ENCODE results near the gene RNH1. TPM values are rescaled to one million over a fixed set of nuclear protein-coding genes. Genes with fewer than 3 reads are reported as not detected.

The RNH1 gene
- total RNA-seq, 1 donor from 2014 or later = 85.9 TPM

DNA sequence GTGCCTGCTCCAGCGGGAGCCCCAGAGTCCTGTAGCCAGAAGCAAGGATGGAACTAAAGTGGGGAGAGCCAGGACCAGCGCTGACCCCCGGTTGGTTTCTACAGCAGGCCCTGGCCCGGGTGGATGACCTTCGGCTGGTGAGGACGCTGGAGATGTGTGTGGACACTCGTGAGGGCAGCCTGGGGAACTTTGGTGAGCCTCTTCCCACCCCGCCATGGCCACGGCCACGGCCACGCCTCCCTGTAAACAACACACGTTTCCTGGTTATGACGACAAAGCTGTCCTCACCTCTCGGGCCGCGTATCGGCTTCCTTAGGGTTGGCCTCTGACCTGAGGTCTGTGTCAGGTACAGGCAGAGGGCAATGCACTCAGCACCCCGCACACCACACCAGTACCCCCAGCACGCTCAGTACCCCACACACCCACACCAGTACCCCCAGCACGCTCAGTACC, 34.4 kb upstream of the RNH1 start:
- no peak overlapping the region for H3K27ac Mint-ChIP-seq (ENCODE audit: unreplicated experiment)
- no peak overlapping the region for H3K4me3 Mint-ChIP-seq (ENCODE audit: unreplicated experiment)
- H3K4me1 Mint-ChIP-seq (ENCODE audit: low read depth, unreplicated experiment) = no peaks in the 10 kb centered on the region
- H3K9me3 Mint-ChIP-seq (ENCODE audit: unreplicated experiment) = peaks cover under 1% of the 10 kb centered on the region
- no peaks in the 10 kb centered on the region for H3K27me3 Mint-ChIP-seq (ENCODE audit: unreplicated experiment)
- no peaks in the 10 kb centered on the region for H3K36me3 Mint-ChIP-seq (ENCODE audit: unreplicated experiment)
- TF ChIP-seq, protein P1, sequence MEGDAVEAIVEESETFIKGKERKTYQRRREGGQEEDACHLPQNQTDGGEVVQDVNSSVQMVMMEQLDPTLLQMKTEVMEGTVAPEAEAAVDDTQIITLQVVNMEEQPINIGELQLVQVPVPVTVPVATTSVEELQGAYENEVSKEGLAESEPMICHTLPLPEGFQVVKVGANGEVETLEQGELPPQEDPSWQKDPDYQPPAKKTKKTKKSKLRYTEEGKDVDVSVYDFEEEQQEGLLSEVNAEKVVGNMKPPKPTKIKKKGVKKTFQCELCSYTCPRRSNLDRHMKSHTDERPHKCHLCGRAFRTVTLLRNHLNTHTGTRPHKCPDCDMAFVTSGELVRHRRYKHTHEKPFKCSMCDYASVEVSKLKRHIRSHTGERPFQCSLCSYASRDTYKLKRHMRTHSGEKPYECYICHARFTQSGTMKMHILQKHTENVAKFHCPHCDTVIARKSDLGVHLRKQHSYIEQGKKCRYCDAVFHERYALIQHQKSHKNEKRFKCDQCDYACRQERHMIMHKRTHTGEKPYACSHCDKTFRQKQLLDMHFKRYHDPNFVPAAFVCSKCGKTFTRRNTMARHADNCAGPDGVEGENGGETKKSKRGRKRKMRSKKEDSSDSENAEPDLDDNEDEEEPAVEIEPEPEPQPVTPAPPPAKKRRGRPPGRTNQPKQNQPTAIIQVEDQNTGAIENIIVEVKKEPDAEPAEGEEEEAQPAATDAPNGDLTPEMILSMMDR (IDR thresholded peaks at IDR 0.05; ENCODE audit: partially characterized antibody, unreplicated experiment) = no peak
- peak; percentile 18 for DNase-seq

DNA sequence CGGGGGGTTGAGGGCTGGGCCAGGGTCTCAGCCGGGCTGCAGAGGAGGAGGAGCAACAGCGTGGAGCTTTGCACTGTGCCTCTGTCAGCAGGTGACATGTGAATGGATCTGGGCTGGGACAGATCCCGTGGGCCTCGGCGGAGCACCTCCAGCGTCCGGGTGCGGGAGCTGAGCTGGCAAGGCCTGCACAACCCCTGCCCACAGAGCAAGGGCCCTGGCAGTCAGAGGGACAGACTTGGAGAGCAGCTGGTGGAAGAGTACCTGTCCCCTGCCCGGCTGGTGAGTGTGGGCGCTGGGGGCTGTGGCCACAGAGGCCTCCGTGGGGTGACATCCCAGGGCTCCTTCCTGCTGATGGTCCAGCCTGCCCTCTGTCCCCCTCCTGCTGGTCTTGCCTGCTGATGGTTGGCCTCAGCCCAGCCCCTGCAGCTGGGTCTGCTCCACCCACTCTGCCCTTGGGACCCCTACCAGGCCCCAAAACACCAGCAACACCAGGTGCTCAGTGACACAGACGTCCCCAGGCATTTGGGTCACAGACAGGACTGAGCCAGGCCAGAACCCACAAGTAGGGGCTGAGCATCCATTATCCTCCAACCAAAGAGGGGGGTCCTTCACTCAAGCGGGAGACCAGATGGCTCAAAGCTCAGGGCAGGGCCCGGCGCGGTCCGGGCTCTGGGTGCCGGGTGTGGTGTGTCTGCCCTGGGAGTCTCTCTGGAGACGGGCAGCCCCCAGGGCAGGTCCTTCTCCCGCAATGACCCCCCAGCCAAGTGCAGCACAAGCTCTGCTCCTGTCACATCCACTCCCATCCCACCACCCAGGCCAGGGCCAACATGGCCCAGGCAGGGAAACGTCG, 33.8 kb upstream of the RNH1 start:
- Mint-ChIP-seq H3K9me3 (ENCODE audit: unreplicated experiment) (peaks cover 5% of the 10 kb centered on the region), H3K4me3 (ENCODE audit: unreplicated experiment) (no peak overlapping the region), H3K36me3 (ENCODE audit: unreplicated experiment) (no peaks in the 10 kb centered on the region), H3K27ac (ENCODE audit: unreplicated experiment) (no peak overlapping the region), H3K27me3 (ENCODE audit: unreplicated experiment) (peaks cover 4% of the 10 kb centered on the region), H3K4me1 (ENCODE audit: low read depth, unreplicated experiment) (no peaks in the 10 kb centered on the region)
- TF ChIP-seq, protein P1 (IDR thresholded peaks at IDR 0.05; ENCODE audit: partially characterized antibody, unreplicated experiment) = no peak
- DNase-seq = peak; percentile 19

DNA sequence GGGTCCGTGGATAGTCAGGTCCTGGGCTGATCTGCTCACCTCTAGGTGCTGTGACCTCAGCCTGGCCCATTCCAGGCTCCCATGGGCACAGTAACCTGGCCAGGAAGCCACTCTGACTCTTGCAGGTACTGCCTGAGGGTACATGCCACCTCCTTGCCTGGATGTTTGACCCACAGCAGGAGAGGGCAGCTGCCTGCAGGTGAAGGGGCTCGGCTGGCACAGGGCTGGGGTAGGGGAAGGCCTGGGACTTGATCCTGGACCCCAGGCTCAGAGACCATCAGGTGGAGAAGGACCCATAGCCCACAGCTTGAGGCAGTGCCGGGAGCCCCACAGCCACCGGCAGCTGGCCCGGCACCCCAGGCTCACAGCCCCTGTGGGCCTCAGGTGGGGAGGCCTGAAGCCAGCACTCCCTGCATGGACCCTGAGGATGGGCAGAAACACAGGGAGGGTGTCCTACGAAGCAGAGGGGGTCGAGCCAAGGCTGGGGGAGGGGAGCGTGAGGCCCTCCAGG, 33.0 kb upstream of the RNH1 start:
- Mint-ChIP-seq H3K9me3 (ENCODE audit: unreplicated experiment) (peaks cover 5% of the 10 kb centered on the region), H3K4me1 (ENCODE audit: low read depth, unreplicated experiment) (no peaks in the 10 kb centered on the region), H3K27ac (ENCODE audit: unreplicated experiment) (no peak overlapping the region), H3K27me3 (ENCODE audit: unreplicated experiment) (peaks cover 4% of the 10 kb centered on the region), H3K4me3 (ENCODE audit: unreplicated experiment) (no peak overlapping the region), H3K36me3 (ENCODE audit: unreplicated experiment) (no peaks in the 10 kb centered on the region)
- TF ChIP-seq, protein P1 (IDR thresholded peaks at IDR 0.05; ENCODE audit: partially characterized antibody, unreplicated experiment) = no peak
- DNase-seq = peak; percentile 5

DNA sequence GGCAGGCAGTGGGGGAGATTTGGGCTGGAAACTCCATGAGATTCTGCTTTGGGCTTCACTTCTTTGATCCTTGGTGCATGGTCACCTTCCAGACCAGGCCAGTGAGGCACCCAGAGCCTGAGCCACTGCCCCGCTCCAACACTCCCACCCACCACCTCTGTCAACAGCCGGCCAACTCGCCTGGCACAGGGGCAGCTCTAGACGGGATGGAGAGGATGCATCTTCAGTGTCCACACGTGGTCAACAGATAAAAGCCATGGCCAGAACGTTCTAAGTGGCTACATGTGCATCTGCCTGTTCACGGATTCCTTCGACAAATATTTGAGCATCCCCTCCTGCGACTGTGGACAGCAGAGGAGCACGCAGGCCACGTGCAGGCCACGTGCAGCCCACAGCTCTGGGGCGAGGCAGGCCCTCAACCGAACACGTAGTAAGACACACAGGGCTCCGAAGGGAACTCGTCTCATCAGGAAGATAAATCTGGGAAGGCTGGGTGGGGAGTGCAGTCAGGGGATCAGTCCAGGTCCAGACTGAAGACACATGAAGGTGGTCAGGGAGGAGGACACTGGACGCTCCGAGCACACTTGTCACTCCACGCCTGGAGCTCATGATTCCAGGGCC, 31.5 kb upstream of the RNH1 start:
- Mint-ChIP-seq H3K27ac (ENCODE audit: unreplicated experiment) (no peak overlapping the region), H3K4me3 (ENCODE audit: unreplicated experiment) (no peak overlapping the region), H3K27me3 (ENCODE audit: unreplicated experiment) (peaks cover 4% of the 10 kb centered on the region), H3K36me3 (ENCODE audit: unreplicated experiment) (no peaks in the 10 kb centered on the region), H3K9me3 (ENCODE audit: unreplicated experiment) (peaks cover 5% of the 10 kb centered on the region), H3K4me1 (ENCODE audit: low read depth, unreplicated experiment) (no peaks in the 10 kb centered on the region)
- DNase-seq = no peak
- TF ChIP-seq, protein P1 (IDR thresholded peaks at IDR 0.05; ENCODE audit: partially characterized antibody, unreplicated experiment) = no peak

All from glutamatergic neuron (in vitro differentiated cells).